Brain microvascular endothelial cell (primary cell): Measurements from ENCODE around the gene UTF1.

Source experiments
- DNase-seq: peaks from one replicate; pipeline ENCODE4 v3.0.0-alpha.2; 2020
- H3K27ac ChIP-seq: fragments of 250-450 bp; sonication (Bioruptor Pico); 2 replicates; pipeline ENCODE4 v1.5.1; 2020; ENCODE audit warnings: mild to moderate bottlenecking, moderate library complexity
- H3K27me3 ChIP-seq: fragments of 250-450 bp; sonication (Bioruptor Pico); replicated peaks from 2 replicates; pipeline ENCODE4 v1.5.1; 2020; ENCODE audit warnings: mild to moderate bottlenecking
- H3K36me3 ChIP-seq: fragments of 250-450 bp; sonication (Bioruptor Pico); replicated peaks from 2 replicates; pipeline ENCODE4 v1.5.1; 2020; ENCODE audit warnings: mild to moderate bottlenecking
- H3K4me3 ChIP-seq: 2 replicates; pipeline ENCODE4 v1.5.1; 2011; ENCODE audit warnings: low read depth, mild to moderate bottlenecking, control low read depth, low read length, moderate library complexity
- in situ Hi-C: cut with HindIII; loops from 2 replicates; pipeline ENCODE4 v1.10.0; 2017; ENCODE audit warnings: low sequenced_read_pairs, low pct_ligation_motif_present
- TF ChIP-seq, protein P1 (sequence below): IDR thresholded peaks from 2 replicates; pipeline ENCODE4 v1.5.1; 2011; ENCODE audit warnings: low read depth, mild to moderate bottlenecking, moderate library complexity, low read length, control low read depth, inconsistent platforms; ENCODE audit errors: missing control alignments

The UTF1 gene

DNA sequence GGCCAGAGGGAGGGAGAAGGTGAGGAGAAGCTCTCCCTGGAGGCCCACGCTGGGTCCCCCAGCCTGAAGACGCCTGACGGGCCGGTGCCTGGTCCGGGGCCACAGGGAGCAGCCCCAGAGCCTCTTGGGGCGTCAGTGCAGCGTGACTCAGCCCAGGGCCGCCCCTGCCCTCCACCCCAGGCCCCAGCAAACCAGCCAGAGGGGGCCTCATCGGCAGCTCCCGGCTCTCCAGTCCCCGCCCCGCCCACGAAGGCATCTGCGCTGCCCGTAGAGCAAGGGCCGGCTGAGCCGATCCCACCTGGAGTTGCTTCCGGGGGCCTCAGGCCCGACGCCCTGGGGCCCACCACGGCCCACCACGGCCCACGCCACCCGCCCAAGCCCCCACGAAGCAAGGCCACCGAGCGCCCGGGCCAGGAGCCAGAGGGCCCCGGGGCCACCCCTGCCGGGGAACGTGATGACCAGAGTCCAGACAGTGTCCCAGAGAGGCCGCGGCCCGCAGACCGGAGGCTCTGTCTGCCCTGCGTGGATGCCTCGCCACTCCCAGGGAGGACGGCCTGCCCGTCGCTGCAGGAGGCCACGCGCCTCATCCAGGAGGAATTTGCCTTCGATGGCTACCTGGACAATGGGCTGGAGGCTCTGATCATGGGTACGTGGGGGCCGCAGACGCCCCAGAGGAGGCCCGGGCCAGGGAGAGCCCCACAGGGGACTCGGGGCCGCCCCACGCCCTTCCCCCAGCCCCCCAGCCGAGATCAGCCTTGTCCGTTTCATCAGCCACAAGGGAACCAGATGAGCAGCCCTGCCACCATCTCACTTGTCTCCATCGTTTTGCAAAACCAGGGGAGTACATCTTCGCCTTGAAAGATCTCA is 31.2 kb upstream of the UTF1 start:
- H3K27me3 ChIP-seq, result no peaks in the 10 kb centered on the region
- no peak for DNase-seq
- in situ Hi-C loops, result no loop called here

GRCh38 chr10:133199488-133199885 is 30.5 kb upstream of the UTF1 start:
- Histone ChIP-seq H3K4me3 (no peak overlapping the region), H3K27ac (no peak overlapping the region), H3K27me3 (no peaks in the 10 kb centered on the region), H3K36me3 (no peaks in the 10 kb centered on the region)
- in situ Hi-C loops, result no loop called here
- TF ChIP-seq, protein P1, sequence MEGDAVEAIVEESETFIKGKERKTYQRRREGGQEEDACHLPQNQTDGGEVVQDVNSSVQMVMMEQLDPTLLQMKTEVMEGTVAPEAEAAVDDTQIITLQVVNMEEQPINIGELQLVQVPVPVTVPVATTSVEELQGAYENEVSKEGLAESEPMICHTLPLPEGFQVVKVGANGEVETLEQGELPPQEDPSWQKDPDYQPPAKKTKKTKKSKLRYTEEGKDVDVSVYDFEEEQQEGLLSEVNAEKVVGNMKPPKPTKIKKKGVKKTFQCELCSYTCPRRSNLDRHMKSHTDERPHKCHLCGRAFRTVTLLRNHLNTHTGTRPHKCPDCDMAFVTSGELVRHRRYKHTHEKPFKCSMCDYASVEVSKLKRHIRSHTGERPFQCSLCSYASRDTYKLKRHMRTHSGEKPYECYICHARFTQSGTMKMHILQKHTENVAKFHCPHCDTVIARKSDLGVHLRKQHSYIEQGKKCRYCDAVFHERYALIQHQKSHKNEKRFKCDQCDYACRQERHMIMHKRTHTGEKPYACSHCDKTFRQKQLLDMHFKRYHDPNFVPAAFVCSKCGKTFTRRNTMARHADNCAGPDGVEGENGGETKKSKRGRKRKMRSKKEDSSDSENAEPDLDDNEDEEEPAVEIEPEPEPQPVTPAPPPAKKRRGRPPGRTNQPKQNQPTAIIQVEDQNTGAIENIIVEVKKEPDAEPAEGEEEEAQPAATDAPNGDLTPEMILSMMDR, result no peak
- no peak for DNase-seq

More for the DNA sequence above, 31.2 kb upstream of the UTF1 start:
- H3K36me3 ChIP-seq, result no peaks in the 10 kb centered on the region
- H3K4me3 ChIP-seq, result no peak overlapping the region
- no peak overlapping the region for H3K27ac ChIP-seq
- TF ChIP-seq, protein P1, result no peak

- in situ Hi-C loops, result no loop called here
- no peak overlapping the region for H3K4me3 ChIP-seq
- H3K27me3 ChIP-seq, result no peaks in the 10 kb centered on the region
- TF ChIP-seq, protein P1, result no peak
- no peak overlapping the region for H3K27ac ChIP-seq
- H3K36me3 ChIP-seq, result no peaks in the 10 kb centered on the region
- no peak for DNase-seq
Measured at GRCh38 chr10:133199992-133200611, 29.9 kb upstream of the UTF1 start.

DNA sequence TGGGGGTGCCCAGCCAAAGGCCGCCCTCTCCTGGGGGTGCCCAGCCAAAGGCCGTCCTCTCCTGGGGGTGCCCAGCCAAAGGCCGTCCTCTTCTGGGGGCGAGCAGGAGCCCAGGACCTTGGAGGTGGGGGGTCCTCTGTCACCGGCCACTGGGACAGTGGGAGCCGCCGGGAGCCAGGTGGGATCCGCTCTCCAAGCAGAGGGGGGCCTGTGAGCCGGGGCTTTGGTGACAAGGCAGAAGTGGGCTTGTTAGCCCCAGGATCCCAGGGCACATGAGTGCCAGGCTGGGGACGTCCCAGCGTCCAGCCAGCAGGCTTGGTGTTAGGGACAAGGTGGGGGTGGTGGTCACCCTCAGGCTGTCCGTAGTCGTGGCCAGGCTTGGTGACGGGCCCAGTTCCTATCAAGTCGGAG is 29.4 kb upstream of the UTF1 start:
- H3K4me3 ChIP-seq, result no peak overlapping the region
- in situ Hi-C loops, result no loop called here
- H3K27me3 ChIP-seq, result no peaks in the 10 kb centered on the region
- no peaks in the 10 kb centered on the region for H3K36me3 ChIP-seq
- TF ChIP-seq, protein P1, result no peak
- DNase-seq, result no peak
- no peak overlapping the region for H3K27ac ChIP-seq

DNA sequence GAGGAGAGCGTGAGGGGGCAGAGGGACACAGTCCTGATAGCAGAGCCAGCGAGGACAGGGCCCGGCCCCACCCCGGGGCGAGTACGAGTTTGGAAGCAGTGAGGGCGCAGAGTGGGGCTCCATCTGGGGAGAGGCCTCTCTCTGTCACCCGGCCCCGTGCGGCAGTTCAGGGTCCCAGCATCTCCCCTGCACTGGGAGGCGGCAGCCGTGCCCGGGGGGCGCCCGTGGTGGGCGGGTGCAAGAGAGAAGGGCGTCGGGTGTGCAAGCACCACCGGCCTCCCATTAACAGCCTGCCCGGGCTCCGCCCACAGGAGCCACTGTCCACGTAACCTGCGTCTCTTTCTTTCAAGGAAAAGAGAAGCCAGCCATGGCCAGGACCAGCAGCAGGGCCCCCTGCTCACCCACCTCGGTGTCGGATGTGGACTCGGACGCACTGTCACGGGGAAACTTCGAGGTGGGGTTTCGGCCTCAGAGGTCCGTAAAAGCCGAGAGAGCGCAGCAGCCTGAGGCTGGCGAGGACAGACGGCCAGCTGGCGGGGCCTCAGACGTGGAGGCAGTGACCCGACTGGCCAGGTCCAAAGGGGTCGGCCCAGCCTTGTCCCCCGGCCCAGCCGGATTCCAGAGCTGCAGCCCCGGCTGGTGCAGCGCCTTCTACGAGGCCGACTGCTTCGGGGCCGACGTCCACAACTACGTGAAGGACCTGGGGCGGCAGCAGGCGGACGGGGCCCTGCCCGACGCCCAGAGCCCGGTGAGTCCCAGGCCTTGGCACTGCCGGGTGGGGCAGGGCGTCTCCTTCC is 28.7 kb upstream of the UTF1 start:
- DNase-seq, result no peak
- in situ Hi-C loops, result no loop called here
- Histone ChIP-seq H3K36me3 (no peaks in the 10 kb centered on the region), H3K4me3 (no peak overlapping the region), H3K27me3 (no peaks in the 10 kb centered on the region), H3K27ac (no peak overlapping the region)
- TF ChIP-seq, protein P1, result no peak
